ENCODE results near the gene FBXL7.

DNA sequence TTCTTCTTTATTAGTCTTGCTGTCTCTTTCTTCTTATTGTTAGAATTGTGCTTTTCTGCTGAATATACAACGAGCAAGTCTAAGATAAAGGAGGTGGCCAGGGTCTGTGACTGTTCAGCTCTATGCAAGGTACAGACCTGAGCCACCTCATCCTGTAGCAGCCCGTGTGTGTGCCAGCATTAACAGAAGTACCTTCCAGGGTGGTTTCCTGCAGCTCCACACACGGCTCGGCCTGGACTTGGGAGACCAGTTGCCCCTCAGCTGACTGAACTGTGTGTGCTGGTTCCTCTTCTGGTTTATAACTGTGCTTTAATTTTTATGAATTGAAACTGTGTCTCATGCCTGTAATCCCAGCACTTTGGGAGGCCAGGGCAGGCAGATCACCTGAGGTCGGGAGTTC, 70.5 kb downstream of the FBXL7 start:
- TF ChIP-seq, protein P1, sequence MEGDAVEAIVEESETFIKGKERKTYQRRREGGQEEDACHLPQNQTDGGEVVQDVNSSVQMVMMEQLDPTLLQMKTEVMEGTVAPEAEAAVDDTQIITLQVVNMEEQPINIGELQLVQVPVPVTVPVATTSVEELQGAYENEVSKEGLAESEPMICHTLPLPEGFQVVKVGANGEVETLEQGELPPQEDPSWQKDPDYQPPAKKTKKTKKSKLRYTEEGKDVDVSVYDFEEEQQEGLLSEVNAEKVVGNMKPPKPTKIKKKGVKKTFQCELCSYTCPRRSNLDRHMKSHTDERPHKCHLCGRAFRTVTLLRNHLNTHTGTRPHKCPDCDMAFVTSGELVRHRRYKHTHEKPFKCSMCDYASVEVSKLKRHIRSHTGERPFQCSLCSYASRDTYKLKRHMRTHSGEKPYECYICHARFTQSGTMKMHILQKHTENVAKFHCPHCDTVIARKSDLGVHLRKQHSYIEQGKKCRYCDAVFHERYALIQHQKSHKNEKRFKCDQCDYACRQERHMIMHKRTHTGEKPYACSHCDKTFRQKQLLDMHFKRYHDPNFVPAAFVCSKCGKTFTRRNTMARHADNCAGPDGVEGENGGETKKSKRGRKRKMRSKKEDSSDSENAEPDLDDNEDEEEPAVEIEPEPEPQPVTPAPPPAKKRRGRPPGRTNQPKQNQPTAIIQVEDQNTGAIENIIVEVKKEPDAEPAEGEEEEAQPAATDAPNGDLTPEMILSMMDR (optimal IDR thresholded peaks at IDR 0.05 in 1 of 3, IDR thresholded peaks at IDR 0.05 in 1 of 3, conservative IDR thresholded peaks at IDR 0.05 in 1 of 3; ENCODE audit: extremely low read depth in 1 of 3, insufficient read depth in 2 of 3, low read length in 3 of 3): no peak
- no peak for TF ChIP-seq EZH2 (IDR thresholded peaks at IDR 0.05; ENCODE audit: low read length)
